Lower leg skin (tissue), 4 donors: ENCODE results near the gene PUS1. TPM values are rescaled to one million over a fixed set of nuclear protein-coding genes. Genes with fewer than 3 reads are reported as not detected.
"Not testable (repeated sequence)": the region's sequence is repeated elsewhere in the genome, so short reads cannot be mapped to it uniquely, and the experiment has no call there.

Source experiments
- DNase-seq, 2 donors: peaks; one replicate each; pipeline ENCODE4 v3.0.0-alpha.2; 2019; ENCODE audit warnings: low spot score in 2 of 2
- H3K4me3 ChIP-seq: fragments of 200-600 bp; sonication (generic); 2 replicates; pipeline ENCODE4 v1.5.1; 2017; ENCODE audit warnings: mild to moderate bottlenecking, low read depth; ENCODE audit not compliant: poor library complexity, severe bottlenecking
- POLR2A ChIP-seq, 2 donors: fragments of 450-650 bp; IDR thresholded peaks; one replicate each; pipeline ENCODE4 v1.6.1; 2016 to 2017; ENCODE audit warnings: antibody characterized with exemption in 2 of 2, mild to moderate bottlenecking in 1 of 2, moderate library complexity in 1 of 2
- WGBS, 2 donors: methylation state at CpG; one replicate each; pipeline ENCODE4 v1.1.5; 2018; 5-methylcytosine and 5-hydroxymethylcytosine counted together
- intact Hi-C: fragments of 100-400 bp; cut with DNase I; formaldehyde crosslinking; loops from one replicate; pipeline ENCODE4 v1.15.0; 2023; ENCODE audit warnings: low total_unique reads
- total RNA-seq, 4 donors: library from RNA; depleted of rRNA; stranded (reverse); fragments of >200 nt; gene quantifications; one replicate each; pipeline ENCODE4 v1.1.0, GENCODE V29; 2016
- TF ChIP-seq, protein P1 (sequence below), 3 donors: fragments of 450-650 bp; IDR thresholded peaks; one replicate each; pipeline ENCODE4 v1.5.1; 2016; ENCODE audit warnings: antibody characterized with exemption in 3 of 3, mild to moderate bottlenecking in 3 of 3, moderate library complexity in 2 of 3

Gene PUS1
- total RNA-seq, 4 donors from 2014 or later = 8.3 to 36.4 (median 19.0) TPM

DNA sequence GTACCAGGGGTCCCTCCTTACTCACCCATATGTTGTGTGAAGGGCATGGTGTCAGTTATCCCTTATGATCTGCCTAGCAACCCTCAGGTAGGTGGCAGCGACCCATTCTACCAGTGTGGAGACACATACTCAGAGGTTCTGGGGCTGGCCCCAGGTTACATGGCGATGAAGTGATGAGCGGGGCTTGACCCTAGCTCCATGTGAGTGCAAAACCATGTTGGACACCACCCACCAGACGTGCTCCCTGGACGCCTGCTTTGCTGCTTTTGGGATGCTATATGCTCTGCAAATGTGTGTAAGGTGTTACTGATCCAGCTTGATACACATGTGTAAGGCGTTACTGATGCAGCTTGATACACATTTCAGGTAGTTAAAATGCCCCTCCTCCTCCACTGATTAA is 54.0 kb downstream of the PUS1 start:
- DNase-seq = peak in 1 of 2 donors; percentile 53
- no peak overlapping the region for H3K4me3 ChIP-seq
- no peak for TF ChIP-seq POLR2A (IDR thresholded peaks at IDR 0.05)
- TF ChIP-seq, protein P1, sequence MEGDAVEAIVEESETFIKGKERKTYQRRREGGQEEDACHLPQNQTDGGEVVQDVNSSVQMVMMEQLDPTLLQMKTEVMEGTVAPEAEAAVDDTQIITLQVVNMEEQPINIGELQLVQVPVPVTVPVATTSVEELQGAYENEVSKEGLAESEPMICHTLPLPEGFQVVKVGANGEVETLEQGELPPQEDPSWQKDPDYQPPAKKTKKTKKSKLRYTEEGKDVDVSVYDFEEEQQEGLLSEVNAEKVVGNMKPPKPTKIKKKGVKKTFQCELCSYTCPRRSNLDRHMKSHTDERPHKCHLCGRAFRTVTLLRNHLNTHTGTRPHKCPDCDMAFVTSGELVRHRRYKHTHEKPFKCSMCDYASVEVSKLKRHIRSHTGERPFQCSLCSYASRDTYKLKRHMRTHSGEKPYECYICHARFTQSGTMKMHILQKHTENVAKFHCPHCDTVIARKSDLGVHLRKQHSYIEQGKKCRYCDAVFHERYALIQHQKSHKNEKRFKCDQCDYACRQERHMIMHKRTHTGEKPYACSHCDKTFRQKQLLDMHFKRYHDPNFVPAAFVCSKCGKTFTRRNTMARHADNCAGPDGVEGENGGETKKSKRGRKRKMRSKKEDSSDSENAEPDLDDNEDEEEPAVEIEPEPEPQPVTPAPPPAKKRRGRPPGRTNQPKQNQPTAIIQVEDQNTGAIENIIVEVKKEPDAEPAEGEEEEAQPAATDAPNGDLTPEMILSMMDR (IDR thresholded peaks at IDR 0.05) = no peak
- 91 to 93% methylated on average over 6 of the region's 6 CpGs for WGBS, 2 donors
- intact Hi-C loops = no loop called here

DNA sequence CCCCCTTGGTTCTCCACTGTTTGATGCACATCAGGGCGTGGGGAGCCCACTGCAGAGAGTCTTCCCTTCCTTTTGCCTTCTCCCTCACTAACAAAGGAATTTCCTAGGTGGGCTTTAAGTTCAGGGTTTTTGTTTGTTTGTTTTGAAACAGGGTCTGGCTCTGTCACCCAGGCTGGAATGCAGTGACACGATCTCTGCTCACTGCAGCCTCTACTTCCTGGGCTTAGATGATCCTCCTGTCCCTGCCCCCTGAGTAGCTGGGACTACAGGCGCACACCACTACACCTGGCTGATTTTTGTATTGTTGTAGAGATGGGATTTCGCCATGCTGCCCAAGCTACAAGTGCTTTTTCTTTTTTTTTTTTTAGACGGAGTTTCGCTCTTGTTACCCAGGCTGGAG is 54.5 kb downstream of the PUS1 start:
- no peak overlapping the region for H3K4me3 ChIP-seq
- intact Hi-C loops = no loop called here
- WGBS, 2 donors = 91 to 92% methylated on average over 6 of the region's 6 CpGs
- DNase-seq = no peak
- TF ChIP-seq, protein P1 (IDR thresholded peaks at IDR 0.05) = no peak
- no peak for TF ChIP-seq POLR2A (IDR thresholded peaks at IDR 0.05)

DNA sequence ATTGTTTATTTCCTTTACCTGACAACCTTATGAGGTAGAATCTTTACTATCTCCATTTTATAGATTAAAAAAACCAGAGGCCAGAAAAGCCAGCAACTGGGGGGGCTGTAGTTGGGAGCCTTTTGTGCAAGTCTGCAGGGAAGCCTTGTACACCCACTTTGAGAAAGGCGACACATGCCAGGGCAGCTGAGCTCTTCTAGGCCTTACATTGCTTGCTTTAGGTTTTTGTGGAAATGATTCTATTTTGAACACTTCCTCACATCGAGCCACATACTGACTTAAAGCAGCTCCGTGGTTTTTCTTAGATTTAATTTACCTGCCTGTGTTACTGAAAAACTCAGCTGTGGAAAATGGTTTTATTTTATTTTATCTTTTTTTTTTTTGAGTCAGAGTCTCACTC is 55.3 kb downstream of the PUS1 start:
- TF ChIP-seq POLR2A (IDR thresholded peaks at IDR 0.05) = no peak
- TF ChIP-seq, protein P1 (IDR thresholded peaks at IDR 0.05) = no peak
- WGBS, 2 donors = 86 to 93% methylated on average over 3 of the region's 3 CpGs
- intact Hi-C loops = no loop called here
- peak in 1 of 2 donors; percentile 31 for DNase-seq
- H3K4me3 ChIP-seq = no peak overlapping the region

DNA sequence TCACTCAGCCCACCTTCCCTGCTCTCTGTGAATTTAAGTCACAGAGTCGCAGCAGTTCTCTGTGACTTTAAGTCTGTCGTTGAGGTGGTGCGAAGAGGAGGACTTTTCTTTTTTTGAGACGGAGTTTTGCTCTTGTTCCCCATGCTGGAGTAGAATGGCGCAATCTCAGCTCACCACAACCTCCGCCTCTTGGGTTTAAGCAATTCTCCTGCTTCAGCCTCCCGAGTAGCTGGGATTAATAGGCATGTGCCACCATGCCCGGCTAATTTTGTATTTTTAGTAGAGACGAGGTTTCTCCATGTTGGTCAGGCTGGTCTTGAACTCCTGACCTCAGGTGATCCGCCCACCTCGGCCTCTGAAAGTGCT is 56.4 kb downstream of the PUS1 start:
- intact Hi-C loops, H3K4me3 ChIP-seq, DNase-seq: not testable (repeated sequence)
- 79 to 90% methylated on average over 11 of the region's 11 CpGs for WGBS, 2 donors

DNA sequence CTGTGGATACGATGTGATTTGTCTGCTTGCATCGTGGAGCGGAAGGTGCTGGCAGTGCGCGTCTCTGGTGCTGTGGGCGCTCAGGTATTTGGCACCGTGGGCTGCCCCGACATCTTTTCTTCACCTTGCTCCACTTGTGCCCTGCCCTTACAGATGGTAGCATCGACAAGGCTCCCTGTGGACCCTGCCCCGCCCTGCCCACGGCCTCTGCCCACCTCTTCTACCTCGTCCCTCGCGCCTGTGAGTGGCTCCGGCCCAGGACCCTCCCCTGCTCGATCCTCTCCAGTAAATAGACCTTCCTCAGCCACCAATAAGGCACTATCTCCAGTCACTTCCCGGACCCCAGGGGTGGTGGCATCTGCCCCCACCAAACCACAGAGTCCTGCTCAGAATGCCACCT is 57.3 kb downstream of the PUS1 start:
- no peak overlapping the region for H3K4me3 ChIP-seq
- 92 to 94% methylated on average over 17 of the region's 17 CpGs for WGBS, 2 donors
- TF ChIP-seq, protein P1 (IDR thresholded peaks at IDR 0.05) = no peak
- no peak for TF ChIP-seq POLR2A (IDR thresholded peaks at IDR 0.05)
- no peak for DNase-seq
- intact Hi-C loops = no loop called here

DNA sequence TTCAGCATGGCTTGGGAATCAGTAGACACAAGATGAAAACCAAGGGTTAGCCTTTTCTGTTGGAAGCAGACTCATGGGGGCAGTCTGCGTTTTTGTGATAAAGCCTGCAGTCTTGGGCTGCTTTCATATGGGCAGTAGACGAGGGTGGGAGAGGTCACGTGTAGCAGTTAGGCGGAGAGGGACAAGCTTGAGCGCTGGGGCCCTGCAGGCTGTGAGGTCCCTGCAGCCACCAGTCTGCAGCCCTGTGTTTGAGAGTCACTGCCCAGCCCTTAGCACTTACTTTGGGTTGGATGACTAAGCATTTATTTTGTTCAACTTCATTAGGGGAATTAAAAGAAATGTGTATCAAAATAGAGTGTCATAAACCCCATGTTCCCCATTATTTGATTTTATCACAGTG is 57.8 kb downstream of the PUS1 start:
- WGBS, 2 donors = 90 to 92% methylated on average over 5 of the region's 5 CpGs
- TF ChIP-seq, protein P1 (IDR thresholded peaks at IDR 0.05) = no peak
- no peak for TF ChIP-seq POLR2A (IDR thresholded peaks at IDR 0.05)
- H3K4me3 ChIP-seq = no peak overlapping the region
- no peak for DNase-seq
- intact Hi-C loops = no loop called here
